HG03135 (cell line): Measurements from ENCODE around the gene PTPRJ.
"Not testable (repeated sequence)": the region's sequence is repeated elsewhere in the genome, so short reads cannot be mapped to it uniquely, and the experiment has no call there.

Experiments
- ATAC-seq: cut with Tn5 transposase; IDR thresholded peaks from one replicate; pipeline ENCODE4 v1.9.1; 2021; ENCODE audit warnings: mild to moderate bottlenecking, moderate library complexity; ENCODE audit not compliant: unreplicated experiment

PTPRJ gene

DNA sequence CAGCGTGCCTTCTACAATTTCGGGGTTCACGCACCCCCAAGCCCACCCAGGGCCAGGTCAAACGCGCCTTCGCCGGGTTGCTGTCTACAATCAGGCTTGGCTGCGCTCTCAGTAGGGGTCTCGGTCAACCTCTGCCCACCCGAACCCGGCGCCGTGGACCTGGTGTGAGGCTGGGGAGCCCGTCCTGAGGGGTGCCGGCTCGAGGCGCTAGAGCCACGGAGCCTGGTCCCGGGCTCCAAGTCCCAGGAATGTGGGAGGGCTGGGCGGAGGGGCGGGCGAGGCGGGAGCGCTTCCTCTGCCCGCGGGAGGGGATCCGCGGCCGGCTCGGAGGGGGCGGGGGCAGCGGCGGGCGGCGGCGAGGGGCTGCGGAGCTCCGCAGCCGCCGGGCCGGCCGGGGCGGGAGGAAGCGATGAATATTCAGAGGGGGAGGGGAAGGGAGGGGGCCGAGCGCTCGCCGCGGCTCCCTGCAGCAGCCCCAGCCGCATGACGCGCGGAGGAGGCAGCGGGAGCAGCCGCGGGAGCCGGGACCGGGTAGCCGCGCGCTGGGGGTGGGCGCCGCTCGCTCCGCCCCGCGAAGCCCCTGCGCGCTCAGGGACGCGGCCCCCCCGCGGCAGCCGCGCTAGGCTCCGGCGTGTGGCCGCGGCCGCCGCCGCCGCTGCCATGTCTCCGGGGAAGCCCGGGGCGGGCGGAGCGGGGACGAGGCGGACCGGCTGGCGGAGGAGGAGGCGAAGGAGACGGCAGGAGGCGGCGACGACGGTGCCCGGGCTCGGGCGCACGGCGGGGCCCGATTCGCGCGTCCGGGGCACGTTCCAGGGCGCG, at the start of gene PTPRJ:
Gene PTPRJ, plus strand, starts transcription at position 472 of the 819 bp plus-strand sequence. CDS start 354 bp downstream, outside the sequence.
- peak; percentile 45 for ATAC-seq

DNA sequence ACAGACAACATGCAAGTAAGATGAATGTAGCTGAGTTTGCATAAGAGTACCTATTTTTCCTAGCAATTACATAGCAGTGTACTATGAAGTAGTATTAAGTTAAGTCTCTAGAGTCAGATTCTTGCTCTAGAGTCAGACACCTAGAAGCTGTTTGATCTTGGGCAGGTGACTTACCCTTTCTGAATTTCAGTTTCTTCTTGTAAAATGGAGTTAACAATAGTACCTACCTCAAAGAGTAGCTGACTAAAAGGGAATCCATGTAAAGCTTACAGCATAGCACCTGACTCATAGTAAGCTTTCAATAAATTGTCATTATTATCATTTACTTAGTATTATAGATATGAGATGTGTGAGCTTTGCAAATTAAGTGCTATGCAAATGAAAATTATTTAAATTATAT, 47.8 kb upstream of the PTPRJ start:
- no peak for ATAC-seq

DNA sequence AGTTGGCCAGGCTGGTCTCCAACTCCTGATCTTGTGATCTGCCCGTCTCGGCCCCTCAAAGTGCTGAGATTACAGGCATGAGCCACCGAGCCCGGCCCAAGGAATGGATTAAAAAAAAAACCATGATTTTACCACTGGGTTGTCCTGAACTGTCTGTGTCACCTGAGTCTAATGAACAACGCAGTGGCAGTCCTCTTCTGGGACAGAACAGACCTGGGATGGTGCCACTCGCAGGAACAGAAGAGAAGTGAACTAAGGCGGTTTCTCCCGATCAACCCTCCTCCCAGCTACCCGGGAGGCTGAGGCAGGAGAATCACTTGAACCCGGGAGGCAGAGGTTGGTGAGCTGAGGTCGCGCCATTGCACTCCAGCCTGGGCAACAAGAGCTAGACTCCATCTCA, 46.6 kb upstream of the PTPRJ start:
- ATAC-seq: not testable (repeated sequence)

DNA sequence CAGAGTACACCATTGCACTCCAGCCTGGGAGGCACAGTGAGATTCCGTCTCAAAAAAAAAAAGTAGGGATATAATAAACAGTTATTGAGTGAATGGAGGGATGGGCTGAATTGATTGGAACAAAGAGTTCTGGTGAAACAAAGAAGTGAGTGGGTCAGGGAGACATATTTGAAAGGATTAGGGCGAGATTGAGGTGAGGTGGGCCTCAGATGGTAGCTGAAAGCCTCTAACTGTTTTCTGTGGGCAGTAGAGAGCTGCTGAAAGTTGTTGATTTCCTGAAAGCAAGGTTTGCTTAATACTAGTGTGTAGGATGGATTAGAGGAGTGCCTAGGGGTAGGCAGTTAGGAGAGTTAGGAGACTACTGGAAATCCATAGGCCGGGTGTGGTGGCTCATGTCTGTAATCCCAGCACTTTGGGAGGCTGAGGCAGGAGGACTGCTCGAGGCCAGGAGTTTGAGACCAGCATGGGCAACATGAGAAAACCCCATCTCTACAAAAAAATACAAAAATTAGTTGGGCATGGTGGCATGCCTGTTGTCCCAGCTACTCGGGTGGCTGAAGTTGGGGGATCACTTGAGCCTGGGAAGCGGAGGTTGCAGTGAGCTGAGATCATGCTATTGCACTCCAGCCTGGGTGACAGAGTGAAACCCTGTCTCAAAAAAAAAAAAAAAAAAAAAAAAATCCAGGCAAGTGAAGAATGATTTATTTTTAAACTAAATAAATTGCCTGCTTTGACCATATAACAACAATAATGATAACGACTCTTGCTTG, 41.4 kb upstream of the PTPRJ start:
- no peak for ATAC-seq

DNA sequence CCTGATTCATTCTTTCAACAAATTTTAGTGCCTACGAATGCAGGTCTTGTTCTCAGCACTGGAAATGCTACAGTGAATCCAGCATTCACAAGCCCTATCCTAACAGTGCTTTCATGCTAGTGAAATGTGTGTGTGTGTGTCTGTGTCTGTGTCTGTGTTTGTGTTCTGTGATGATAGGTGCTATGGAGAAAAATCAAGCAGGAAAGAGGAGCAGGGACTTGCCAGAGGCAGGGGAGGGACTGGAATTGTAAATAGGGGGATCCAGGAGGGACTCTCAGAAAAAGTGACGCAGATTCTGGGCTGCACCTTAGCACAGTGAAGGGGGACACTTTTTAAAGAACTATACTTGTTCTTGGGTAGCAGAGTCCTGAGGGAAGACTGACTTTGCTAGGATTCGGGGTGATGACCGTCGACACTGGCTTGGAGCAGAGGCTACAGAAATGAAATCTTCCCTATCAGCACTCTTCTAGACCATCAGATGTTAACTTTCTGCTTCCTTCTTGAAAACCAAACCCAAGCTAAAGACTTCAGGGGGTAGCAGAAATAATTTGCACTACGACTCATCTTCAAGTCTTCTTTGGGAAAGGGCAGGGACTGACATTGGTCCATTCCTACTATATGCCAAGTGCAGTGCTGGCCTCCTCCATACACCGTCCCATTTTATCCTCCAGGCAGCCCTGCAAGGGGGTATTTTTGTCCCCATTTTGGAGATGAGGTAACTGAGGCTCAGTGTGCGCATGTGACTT, 39.3 kb upstream of the PTPRJ start:
- ATAC-seq: no peak

DNA sequence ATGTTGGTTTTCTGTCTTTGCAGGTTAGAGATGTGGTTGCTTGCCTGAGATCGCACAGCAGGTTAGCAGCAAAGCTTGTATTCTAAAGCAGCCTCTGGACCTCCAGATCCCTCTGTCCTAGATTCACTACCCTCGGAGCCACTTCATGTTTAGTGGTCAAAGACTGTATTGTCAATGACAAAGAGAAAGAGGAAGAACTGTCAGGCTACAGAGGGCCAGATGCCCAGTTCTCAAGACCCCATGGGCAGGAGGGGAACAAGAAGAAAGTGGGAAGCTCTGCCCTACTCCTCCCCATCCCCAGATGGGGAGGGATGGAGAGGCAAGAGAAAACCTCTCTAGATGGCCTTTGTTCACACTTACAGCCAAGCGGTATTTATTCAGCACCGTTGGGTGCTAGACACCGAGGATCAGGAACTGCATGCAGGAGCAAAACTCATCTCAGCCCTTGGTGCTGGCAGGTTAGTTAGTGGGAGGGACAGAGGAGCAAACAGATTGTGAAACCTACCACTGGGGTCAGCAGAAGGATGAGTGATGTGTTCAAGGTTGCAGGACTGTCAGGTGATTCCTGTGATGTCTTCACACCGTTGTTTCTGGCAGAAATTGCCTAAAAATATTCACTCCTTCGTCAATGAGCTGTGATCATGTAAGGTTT, 38.3 kb upstream of the PTPRJ start:
- ATAC-seq: no peak

DNA sequence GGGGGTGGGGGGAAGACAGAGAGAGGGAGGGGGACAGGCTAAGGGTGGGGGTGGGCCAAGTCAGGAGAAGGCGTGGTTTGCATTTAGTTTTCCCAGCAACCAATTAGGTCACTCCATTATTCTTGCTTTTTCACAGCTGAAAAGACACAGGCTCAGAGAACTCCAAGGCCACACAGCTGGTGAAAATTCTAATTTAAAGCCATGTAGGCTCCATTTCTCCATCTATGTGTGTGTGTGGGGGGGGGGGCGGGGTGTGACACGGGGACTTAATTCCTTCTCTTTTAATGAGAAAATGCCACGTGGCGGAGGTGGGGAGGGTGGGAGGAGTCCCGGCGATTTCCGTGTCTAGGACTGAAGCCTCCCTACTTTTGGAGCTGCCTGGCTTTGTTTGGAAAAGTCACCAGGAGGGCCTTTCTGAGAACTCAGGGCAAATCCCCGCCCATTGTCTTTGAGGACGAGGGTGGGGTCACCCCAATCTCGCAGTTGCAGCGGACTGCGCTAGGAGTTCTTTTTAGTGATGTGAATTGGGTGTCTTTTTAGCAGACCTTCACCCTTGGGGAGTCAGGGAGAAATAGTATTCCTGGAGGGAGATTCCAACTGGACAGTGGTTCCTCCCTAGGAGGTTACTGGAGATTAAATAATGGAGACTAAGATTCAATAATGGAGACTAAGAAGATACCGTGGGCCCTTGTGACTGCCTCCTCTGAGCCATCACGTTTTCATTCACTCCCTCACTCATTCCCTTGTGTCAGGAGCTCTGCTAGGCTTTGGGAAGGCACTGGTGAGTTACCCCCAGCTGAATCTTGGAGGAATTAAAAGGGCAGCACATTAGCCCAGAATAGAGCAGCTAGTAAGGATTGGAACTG, 36.4 kb upstream of the PTPRJ start:
- no peak for ATAC-seq

DNA sequence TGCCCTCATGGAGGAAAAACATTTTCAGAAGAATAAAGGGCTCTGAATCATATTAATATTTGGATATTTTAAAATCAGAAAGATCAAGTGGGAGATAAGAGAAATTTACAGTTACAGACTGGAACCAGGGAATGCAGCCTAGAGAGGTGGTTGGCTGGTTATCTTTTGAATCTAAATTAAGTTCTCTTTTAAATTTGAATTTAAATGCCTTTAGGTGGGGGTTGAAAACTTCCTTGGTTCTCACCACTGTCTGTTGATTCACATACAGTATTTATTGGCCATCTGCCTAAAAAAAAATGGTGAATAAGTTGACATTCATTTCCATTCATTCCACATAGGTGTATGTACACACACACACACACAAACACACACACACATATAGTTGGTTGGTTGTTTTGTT, 35.7 kb upstream of the PTPRJ start:
- no peak for ATAC-seq

DNA sequence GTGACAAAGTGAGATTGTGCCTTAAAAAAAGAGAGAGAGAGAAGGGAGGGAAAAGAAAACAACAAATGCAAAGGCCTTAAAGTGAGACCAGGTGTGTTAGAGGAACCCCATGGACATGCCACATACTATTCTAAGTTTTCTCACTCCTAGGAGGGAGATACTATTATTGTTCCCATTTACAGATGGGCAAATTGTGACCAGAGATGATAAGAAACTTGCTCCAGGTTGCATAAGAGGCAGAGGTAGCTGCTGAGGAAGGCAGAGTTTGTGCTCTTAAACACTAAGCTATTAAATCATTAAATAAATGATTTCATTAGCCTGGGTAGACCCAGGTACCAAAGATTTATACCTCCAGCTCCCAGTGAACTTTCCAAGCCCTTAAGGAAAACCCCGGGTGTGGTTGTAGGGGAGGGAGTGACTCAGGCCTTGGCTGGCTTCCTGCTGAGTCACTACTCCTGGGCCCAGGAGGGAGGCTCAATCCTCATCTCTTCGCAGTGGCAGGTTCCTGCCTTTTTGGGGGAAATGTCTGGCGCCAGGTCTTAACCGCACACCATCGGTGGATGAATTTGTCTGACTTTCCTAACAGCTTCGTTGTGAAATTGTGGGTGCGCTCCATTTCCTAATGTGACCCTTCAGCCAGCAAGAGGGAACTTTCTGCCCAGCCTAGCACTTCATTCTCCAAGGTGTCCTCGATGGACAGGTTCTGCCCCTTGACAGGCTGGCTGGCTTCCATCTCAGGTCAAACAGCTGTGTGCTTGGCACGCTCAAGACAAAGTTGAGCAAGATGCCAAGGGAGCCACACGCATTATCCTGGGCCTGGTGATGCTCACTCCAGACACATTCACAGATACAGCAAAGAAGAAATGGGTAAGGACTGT, 33.4 kb upstream of the PTPRJ start:
- ATAC-seq: no peak

DNA sequence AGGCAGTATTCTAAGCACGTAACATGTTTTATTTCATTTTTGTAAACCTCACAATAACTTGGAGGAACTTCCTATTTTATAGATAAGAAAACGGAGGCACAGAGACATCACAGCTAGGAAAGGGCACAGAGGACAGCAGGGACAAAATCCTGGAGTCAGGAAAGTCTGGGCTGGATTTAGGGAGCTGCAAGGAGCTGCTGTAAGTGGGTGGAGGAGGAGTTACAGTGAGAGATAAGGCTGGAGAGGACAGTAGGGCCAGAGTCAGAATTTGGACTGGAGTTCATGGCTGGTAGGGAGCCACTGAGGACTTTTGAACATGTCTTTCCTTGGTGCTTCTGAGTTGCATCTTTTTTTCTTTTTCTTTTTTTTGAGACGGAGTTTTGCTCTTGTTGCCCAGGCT, 32.2 kb upstream of the PTPRJ start:
- no peak for ATAC-seq

DNA sequence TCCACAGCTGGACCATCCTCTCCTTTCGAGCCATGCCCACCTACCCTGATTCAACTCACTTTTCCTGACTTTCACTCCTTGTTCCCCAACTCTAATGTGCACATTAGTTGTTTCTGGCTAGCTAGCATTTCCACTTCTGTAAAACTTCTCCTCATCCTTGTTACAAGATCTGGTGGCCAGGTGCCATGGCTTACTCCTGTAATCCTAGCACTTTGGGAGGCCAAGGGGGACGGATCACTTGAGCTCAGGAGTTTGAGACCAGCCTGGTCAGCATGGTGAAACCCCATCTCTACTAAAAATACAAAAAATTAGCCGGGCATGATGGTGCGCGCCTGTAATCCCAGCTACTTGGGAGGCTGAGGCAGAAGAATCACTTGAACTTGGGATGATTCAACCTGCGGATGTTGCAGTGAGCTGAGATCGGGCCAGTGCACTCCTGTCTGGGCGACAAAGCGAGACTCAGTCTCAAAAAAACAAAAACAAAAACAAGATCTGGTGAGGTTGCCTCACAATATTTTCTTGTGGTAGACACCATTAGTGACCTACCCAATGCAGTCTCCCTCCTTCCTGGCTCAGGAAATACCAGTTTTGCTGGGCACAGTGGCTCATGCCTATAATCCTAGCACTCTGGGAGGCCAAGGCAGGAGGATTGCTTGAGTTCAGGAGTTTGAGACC, 31.2 kb upstream of the PTPRJ start:
- not testable (repeated sequence) for ATAC-seq

DNA sequence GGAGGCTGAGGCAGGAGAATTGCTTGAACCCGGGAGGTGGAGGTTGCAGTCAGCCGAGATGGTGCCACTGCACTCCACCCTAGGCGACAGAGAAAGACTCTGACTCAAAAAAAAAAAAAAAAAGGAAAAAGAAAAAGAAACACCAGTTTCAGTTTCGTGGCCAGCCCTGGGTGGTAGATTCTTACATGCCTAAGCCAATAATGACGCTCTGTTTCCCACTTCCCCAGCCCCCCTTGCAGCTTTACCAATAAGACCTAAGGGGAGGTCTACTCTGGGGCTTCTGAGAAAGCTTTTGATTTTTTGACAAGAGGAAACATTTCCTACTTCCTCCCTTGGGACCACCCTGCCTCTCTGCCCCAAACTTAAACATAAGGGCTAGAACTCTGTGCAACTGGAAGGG, 30.0 kb upstream of the PTPRJ start:
- peak; percentile 60 for ATAC-seq

DNA sequence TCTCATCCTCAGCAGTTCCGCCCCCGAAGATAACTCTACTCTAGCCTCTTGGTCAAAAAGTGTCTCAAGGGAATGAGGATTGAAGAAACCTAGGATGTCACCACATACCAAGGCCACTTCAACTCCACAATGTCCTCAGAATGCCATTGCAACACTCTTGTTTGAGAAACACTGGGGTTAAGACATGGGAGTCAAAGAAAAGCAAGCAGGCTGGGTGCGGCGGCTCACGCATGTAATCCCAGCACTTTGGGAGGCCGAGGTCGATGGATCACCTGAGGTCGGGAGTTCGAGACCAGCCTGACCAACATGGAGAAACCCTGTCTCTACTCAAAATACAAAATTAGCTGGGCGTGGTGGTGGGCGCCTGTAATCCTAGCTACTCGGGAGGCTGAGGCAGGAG, 28.9 kb upstream of the PTPRJ start:
- ATAC-seq: not testable (repeated sequence)

DNA sequence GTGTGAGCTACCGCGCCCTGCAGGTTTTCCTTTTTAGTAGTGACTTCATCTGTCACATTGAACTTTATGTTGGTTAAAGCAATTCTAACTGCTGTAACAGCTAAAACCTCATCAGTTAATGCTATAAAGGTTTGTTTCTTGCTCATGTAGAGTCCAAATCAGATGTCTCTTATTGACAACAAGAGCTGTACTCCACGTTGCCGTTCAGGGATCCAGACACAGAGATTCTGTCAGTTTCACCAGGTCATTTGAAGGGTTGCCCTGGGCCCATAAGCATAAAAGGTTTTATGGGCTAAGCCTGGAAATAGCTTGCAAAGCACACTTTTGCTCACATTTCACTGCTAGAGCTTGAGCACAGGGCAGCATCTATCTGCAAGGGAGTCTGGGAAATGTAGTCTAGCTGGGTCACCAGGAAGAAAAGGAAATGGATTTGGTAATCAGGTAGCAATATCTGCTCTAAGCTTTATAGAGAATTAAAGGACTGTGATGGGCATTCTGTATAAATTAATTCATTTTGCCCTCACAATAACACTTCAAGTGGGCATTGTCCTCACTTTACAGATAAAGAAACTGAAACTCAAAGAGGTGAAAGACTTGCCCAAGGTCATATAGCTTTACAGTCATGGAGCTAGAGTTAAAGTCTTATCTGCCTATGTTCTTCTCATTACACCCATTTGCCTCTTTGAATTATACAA, 25.2 kb upstream of the PTPRJ start:
- ATAC-seq: no peak

DNA sequence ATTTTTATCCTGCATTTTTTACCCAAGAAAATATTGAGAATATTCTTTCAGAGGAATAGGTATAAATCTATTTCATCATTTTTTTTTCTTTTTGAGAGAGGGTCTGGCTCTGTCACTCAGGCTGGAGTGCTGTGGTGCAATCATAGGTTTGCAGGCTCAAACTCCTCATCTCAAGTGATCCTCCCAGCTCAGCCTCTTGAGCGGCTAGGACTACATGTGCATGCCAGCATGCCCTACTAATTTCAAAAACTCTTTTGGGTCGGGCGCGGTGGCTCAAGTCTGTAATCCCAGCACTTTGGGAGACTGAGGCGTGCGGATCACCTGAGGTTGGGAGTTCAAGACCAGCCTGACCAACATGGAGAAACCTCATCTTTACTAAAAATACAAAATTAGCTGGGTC, 20.3 kb upstream of the PTPRJ start:
- ATAC-seq: no peak

DNA sequence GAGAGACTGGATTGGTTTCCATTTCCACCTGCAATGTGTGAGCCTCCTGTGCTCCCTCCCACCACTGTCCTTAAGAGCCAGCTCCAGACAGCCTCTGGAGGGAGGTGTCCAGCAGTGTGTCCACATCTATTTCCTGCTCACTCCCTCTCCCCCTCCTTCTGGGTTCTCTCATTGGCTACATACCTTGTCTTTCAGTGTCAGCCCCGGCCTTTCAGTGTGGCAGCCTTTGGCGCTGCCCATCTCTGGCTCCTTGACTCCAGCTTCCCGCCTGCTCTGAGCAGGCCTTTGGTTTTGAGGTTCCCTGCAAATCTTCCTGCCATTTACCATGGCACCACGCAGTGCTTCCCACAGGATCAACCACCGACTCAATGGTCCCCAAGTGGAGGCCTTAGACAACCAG, 19.0 kb upstream of the PTPRJ start:
- ATAC-seq: no peak

DNA sequence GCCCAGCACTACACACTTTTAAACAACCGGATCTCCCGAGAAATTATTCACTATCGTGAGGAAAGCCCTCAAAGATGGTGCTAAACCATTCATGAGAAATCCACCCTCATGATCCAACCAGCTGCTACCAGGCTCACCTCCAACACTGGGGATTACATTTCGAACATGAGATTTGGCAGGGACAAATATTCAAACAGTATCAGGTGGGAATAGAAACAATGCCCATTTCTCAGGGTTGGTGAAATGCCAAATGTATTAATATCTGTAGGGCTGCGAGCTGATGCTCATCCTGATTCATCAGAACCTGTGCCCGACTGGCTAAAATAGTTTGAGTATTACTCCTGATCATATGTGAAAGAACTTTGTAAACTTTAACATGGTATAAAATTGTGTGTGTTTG, 15.8 kb upstream of the PTPRJ start:
- ATAC-seq: no peak
